ENCODE data around the gene RNLS.
"Not testable (repeated sequence)": the region's sequence is repeated elsewhere in the genome, so short reads cannot be mapped to it uniquely, and the experiment has no call there.

RNLS gene

GRCh38 chr10:88383276-88383675 is 199.8 kb downstream of the RNLS start:
- no peak for DNase-seq

DNA sequence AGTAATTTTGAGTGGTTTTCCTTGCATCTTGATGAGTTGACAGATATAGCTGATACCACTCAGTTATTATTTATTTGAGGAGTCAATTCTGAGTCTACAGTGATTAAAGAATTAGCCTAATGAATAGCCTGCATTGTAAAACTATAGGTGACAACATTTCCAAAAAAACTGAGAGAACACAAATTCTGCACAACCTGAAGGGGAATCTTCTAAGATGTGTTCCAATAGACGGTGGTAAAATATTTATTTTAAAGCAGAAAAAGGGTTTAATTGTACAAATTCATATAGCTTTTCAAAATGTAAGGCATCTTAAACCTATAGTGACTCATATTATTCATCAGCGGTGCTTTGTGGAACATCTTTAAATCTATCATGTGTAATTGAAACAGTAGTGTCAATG is 200.4 kb downstream of the RNLS start:
- DNase-seq, result no peak

- no peak for DNase-seq
Observed at GRCh38 chr10:88379575-88379974, 203.5 kb downstream of the RNLS start.

DNA sequence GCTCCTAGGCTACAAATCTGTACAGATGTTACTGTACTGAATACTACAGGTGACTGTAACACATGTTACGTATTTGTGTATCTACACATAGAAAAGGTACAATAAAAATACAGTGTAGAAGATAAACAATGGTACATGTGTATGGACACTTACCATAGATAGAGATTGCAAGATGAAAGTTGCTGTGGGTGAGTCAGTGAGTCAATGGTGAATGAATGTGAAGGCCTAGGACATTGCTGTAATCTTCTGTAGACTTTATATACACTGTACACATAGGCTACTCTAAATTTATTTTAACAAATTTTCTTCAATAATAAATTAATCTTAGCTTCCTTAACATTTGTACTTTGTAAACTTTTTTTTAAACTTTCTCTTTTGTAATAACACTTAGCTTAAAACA is 205.6 kb downstream of the RNLS start:
- no peak for DNase-seq

DNA sequence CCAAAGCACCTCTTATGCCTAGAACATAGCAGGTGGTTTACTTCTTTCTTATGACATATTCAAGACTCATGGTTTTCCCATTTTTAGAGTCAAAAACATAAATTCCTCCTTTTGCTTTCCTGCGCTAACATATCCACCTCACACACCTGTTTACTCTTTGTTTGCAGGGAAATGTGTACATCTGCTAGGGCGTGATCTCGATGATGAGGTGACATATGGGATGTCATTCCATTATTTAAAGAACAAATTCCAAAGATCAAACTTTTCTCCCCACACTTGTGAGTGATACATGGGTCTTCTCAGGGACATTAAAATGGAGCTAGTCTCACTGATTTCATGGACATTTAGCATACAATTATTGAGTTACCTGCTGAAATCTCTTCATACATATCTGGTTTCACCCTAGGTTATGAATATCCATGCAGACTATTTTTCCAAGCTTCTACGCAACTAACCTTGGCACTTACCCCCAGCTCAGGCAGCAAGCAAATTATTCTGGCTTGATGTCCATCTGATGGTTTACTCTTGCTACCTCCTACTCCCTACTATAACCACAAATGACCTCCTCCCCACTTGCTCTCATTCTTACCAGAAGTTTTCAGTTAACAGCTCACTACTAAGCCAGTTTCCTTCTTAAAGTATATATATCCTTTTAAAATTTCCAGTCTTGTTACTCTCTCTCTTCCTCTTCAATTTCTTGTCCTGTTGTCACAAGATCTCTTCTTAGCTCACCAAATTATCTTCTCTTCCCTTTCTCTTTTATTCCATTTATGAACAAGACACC is 208.5 kb downstream of the RNLS start:
- no peak for DNase-seq

DNA sequence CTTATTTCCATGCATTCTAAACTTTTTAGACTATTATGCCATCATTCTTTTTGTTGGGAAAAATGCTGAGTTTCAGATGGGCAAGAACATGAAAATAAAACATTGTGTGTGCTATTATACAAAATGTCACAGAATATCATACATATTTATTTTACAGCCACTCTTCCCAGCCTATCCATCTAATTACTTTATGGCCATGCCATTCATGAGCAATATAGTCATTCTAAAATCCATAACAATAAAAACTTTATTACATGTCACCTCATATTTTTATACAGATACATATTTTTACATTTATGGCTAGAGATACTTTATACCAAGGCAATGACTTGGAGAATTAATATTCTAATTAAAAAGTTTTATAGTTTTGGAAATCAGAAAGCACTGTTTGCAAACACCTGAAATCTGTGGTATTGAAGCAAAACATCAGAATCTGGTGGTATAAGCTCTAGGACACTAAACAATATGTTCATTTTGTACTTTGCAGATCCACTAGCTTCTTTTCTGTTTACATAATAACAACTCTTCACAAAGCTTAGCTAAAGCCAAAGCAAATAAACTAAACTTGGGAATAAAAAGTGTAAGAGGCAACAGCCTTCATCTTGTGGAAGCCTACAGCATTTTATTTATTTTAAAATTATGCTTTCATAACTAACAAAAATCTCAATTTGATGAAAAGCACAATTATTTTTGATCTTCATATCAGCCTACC is 210.1 kb downstream of the RNLS start:
- no peak for DNase-seq

DNA sequence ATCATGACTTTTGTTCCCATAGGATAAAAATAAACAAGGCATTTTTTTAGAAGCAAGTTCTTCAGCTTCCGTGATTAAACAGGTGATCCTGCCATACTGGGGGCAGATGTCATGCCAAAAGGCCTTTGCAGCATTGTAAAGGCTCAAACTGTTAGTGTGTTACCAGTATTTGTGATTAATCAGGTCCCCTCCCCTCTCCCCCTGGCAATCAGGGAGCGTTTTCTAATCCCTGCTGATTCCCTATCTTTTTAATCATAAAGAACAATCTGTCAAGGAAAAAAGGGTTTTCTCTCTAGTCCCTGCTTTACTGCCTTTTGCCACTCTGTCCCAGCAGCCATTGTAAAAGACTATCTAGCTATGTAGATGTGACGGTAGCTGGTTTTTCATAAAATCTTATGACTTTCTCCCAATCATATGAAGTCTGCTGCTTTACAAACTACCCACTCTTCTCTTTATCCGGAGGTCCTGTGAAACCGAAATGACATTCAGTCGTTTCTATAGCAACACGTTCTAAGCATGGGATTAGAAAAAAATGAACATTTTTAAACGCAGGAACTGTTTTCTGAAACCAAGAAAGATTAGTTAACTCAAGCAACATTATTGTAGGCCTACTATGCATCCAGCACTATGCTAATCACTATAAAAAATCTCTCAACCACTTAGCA is 210.9 kb downstream of the RNLS start:
- no peak for DNase-seq

DNA sequence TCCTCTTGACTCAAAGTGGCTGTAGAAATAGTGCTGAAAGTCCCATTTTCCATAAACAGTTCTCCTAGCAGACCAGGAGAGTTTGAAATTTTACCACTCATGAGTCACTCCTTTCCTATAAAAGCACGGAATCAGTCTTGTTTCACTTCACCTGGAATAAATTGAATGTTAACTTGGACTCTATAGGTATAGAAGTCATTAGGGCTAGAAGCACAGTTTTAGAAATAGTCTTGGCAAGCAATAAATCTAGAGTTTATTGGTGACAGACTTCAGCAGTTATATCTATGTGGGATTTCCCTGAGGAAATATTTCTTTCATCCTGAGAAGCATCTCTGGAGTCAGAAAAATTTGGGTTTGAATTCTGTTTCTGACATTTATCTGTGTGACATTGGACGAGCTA is 212.4 kb downstream of the RNLS start:
- no peak for DNase-seq

GRCh38 chr10:88366772-88367171 is 216.3 kb downstream of the RNLS start:
- no peak for DNase-seq

GRCh38 chr10:88361995-88362807 is 220.9 kb downstream of the RNLS start:
- no peak for DNase-seq

GRCh38 chr10:88361494-88361893 is 221.6 kb downstream of the RNLS start:
- DNase-seq, result no peak

GRCh38 chr10:88355750-88356149 is 227.4 kb downstream of the RNLS start:
- DNase-seq, result not testable (repeated sequence)

GRCh38 chr10:88347597-88348304 is 235.4 kb downstream of the RNLS start:
- DNase-seq, result no peak

GRCh38 chr10:88347022-88347421 is 236.1 kb downstream of the RNLS start:
- no peak for DNase-seq

- DNase-seq, result no peak
Observed at GRCh38 chr10:88346144-88346977, 236.8 kb downstream of the RNLS start.

DNA sequence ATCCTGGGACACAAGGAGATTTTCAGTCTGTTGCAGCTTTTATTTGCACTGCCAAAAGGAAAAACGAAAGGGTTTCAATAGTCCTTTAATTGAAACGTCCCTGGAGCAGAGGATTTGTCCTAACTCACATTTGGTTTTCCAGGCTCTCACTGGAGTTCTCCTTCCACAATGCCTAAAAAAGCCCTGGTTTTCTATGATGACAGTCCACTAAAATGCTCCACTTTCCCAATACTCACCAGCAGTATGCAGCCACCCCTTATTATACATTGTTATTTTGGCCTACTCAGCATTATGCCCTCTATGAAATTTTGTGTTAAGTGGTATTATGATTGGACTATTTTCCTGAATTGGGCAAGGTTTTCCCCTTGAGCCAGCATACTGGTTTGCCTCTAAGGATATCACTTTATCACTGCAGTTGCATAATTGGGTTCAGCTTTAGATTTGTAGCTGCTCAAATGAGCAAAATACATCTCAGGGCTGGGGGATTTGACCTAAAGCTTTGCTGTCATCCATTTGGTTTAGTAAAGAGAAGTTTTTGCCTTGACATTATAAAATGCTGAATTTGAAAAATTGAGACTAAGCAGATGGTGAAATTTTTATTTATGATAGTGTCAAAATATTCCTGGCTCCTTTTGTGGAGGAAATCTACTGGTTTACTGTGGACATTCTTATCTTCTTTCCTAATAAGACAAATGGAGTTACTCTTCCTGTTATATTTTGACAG is 239.2 kb downstream of the RNLS start:
- no peak for DNase-seq

DNA sequence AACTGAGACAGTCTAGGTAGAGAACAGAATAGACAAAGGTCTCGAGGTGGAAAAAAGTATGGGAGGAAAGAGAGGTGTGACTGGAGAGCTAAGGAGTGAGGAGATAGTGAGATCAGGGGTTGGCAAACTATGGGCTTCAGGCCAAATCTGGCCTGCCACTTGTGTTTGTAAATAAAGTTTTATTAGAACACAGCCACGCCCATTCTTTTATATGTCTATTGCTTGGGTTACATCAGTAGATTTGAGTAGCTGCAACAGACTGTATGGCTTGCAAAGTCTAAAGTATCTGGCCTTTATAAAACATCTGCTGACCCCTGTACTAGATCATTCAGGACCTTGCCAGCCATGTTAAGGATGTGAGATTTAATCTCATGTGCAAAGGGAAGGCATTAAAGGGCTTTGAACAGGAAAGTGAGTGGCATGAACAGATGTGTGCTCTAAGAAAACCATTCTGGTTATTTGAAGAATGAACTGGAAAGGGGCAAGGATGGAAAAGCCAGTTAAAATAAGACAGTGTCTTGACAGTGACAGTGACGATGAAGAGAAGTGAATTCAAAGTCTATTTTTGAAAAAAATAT is 240.3 kb downstream of the RNLS start:
- no peak for DNase-seq

DNA sequence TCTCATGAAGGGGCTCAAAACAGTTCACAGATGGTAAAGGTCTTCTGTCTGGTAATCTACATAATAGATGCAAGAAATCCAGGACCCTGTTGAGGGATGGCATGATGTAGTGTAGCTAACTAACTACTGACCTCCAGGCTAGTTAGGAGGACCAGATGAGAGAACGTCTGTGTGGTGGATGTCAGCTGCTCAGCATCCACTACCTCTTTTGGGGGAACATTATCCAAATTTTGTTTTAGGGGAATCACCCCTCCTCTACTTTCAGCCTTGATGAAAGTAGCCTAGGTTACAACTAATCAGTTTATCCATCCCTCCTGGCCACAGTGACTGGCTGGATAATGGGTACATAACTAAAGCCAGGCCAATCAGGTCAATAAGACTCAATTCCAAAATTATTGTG is 246.0 kb downstream of the RNLS start:
- no peak for DNase-seq

- DNase-seq, result no peak
Observed at GRCh38 chr10:88336334-88336733, 246.8 kb downstream of the RNLS start.

DNA sequence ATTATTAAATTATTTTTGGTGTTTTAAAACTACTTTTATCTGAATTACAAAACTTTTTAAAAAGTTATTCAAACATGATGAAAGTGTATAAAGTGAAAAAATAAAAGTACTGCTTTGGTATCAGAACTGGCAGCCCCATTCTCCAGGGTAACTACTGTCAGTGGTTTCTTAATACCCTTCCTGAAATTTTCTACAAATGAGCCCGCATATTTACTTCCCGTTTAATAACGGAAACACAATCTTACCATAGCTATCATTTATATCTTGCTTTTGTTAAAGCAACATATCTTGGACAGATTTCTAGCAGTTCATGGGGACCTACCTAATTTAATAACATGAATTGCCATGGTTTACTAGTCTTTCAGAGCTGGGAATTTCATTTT is 249.9 kb downstream of the RNLS start:
- DNase-seq, result no peak
